Esophagus squamous epithelium (tissue), 4 donors: ENCODE results near the gene DCST2.
A peak's percentile ranks its signal among the peaks of the same experiment; 100 is the strongest.

ENCODE experiments used
- CTCF ChIP-seq, 6 experiments: fragments of 450-650 bp in 4 of 6; fragments of 200-600 bp in 2 of 6; sonication (generic) in 2 of 6; IDR thresholded peaks; one replicate each; pipeline ENCODE4 v1.5.1; 2016 to 2019; ENCODE audit warnings: antibody characterized with exemption in 6 of 6, mild to moderate bottlenecking in 4 of 6, moderate library complexity in 4 of 6
- POLR2A ChIP-seq, 4 donors: fragments of 450-650 bp; IDR thresholded peaks; one replicate each; pipeline ENCODE4 v1.6.1; 2017; ENCODE audit warnings: antibody characterized with exemption in 4 of 4, mild to moderate bottlenecking in 4 of 4, moderate library complexity in 3 of 4

GRCh38 chr1:155044812-155045657, 11.5 kb upstream of the DCST2 start:
- peak; percentile 28 to 86 (median 76) for TF ChIP-seq CTCF (IDR thresholded peaks at IDR 0.05)
- TF ChIP-seq POLR2A (IDR thresholded peaks at IDR 0.05) = no peak
